Measurements from ENCODE around the gene GREB1L.

DNA sequence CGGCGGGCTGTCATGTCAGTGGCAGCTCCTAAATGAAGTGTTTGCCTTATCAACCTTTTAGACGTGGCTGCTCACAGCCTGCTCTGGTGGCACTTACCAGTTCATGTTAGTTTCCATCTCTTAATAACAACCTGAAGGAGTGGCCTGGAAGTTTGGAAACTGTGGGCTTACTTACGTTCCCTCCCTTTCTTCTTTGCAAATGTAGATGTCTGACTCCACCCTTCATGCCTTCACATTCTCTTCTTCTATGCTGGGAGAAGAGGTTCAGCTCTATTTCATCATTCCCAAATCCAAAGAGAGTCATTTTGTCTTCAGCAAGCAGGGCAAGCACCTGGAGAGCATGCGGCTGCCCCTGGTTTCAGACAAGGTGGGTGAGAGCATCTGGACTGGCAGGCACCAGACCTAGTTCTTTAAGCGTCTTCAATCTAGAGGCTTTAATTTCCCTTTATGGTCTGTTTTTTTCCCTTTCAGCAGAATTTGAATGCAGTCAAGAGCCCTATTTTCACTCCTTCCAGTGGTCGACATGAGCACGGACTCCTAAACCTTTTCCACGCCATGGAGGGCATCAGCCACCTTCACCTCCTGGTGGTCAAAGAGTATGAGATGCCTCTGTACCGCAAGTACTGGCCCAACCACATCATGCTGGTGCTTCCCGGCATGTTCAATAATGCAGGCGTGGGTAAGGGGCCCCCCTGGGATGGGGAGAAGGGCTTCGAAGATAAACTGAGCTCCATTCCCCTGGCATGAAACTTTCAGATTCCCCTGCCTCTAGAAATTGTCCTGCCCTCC, 266.1 kb downstream of the GREB1L start:
- TF ChIP-seq EZH2 (IDR thresholded peaks at IDR 0.05; ENCODE audit: low read length, missing control alignments) = no peak
- TF ChIP-seq, protein P1, sequence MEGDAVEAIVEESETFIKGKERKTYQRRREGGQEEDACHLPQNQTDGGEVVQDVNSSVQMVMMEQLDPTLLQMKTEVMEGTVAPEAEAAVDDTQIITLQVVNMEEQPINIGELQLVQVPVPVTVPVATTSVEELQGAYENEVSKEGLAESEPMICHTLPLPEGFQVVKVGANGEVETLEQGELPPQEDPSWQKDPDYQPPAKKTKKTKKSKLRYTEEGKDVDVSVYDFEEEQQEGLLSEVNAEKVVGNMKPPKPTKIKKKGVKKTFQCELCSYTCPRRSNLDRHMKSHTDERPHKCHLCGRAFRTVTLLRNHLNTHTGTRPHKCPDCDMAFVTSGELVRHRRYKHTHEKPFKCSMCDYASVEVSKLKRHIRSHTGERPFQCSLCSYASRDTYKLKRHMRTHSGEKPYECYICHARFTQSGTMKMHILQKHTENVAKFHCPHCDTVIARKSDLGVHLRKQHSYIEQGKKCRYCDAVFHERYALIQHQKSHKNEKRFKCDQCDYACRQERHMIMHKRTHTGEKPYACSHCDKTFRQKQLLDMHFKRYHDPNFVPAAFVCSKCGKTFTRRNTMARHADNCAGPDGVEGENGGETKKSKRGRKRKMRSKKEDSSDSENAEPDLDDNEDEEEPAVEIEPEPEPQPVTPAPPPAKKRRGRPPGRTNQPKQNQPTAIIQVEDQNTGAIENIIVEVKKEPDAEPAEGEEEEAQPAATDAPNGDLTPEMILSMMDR (conservative IDR thresholded peaks at IDR 0.05 in 1 of 2, IDR thresholded peaks at IDR 0.05 in 1 of 2; ENCODE audit: low read depth in 1 of 2, low read length in 2 of 2) = no peak

All from fibroblast of lung (primary cell).